K562 (cell line): ENCODE measurements around the gene DTX3.

ENCODE experiments used
- LCOR ChIP-seq: sonication (generic); formaldehyde crosslinking; IDR thresholded peaks from 2 replicates; pipeline ENCODE4 v1.8.0; 2022; ENCODE audit warnings: mild to moderate bottlenecking, missing genetic modification reagents
- SAFB ChIP-seq: fragments of 200-400 bp; formaldehyde crosslinking; IDR thresholded peaks from 2 replicates; pipeline ENCODE4 v1.6.1; 2017; ENCODE audit warnings: low read depth, low read length, borderline replicate concordance
- YY1 ChIP-seq, 3 experiments: IDR thresholded peaks; 2 replicates each; pipeline ENCODE4 v1.6.1; 2011; ENCODE audit warnings: low read length in 2 of 3, mild to moderate bottlenecking in 2 of 3, moderate library complexity in 2 of 3, borderline replicate concordance in 1 of 3, control low read depth in 1 of 3, low read depth in 1 of 3; ENCODE audit not compliant: insufficient read depth in 3 of 3, insufficient replicate concordance in 2 of 3, control insufficient read depth in 1 of 3, insufficient read length in 1 of 3; ENCODE audit errors: extremely low read depth in 1 of 3
- ZBED1 ChIP-seq: IDR thresholded peaks from 2 replicates; pipeline ENCODE4 v1.6.1; 2014
- ZNF140 ChIP-seq: fragments of 250-450 bp; sonication (Bioruptor Pico); IDR thresholded peaks from 2 replicates; pipeline ENCODE4 v1.8.0; 2021; ENCODE audit warnings: moderate library complexity, mild to moderate bottlenecking, inconsistent platforms
- ZNF507 ChIP-seq: conservative IDR thresholded peaks from 2 replicates; pipeline ENCODE4 v1.6.1; 2017; ENCODE audit warnings: missing genetic modification characterization, missing compliant biosample characterization
- TF ChIP-seq, protein P1 (sequence below): sonication (generic); formaldehyde crosslinking; IDR thresholded peaks from 2 replicates; pipeline ENCODE4 v1.8.0; 2022; ENCODE audit warnings: missing genetic modification reagents, mild to moderate bottlenecking, borderline replicate concordance
- TF ChIP-seq, protein P2 (sequence below), 3 experiments: IDR thresholded peaks in 2 of 3; conservative IDR thresholded peaks in 1 of 3; 2 replicates each; pipeline ENCODE4 v1.5.1; 2011 to 2012; ENCODE audit warnings: low read length in 3 of 3, mild to moderate bottlenecking in 3 of 3, control low read depth in 2 of 3, improper control_type of control experiment in 1 of 3, inconsistent platforms in 1 of 3, low read depth in 1 of 3, mixed read lengths in 1 of 3, moderate library complexity in 1 of 3; ENCODE audit not compliant: insufficient read depth in 2 of 3

DNA sequence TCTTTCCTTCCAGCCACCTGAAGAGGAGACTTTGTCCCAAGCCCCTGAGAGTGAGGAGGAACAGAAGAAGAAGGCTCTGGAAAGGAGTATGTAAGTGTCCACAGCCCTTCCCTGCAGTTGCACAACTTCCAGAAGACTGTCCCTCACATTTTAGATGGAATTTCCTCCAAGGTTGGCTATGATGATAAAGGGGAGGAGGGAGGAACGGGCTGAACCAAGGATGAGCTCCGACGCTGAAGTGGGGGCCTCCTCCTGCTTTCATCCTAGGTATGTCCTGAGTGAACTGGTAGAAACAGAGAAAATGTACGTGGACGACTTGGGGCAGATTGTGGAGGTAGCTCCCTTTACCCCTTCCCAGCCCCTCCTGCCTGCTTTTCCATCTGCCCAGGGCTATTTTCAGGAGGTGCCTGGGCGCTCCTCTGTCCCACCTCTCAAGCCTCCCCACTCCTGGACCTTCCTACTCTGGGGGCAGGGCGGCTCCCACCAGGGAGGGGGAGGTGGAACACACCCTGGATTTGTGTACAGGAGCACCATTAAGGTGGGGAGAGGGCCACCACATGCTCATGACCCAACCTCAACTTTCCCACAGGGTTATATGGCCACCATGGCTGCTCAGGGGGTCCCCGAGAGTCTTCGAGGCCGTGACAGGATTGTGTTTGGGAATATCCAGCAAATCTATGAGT is 8.9 kb downstream of the DTX3 start:
- TF ChIP-seq LCOR (CRISPR knock-in tag) (no peak), ZNF140 (CRISPR knock-in tag) (no peak), ZBED1 (no peak), SAFB (no peak), YY1 (IDR thresholded peaks at IDR 0.05; ENCODE audit: borderline replicate concordance in 1 of 3, control insufficient read depth in 1 of 3, extremely low read depth in 1 of 3, insufficient read depth in 3 of 3, insufficient read length in 1 of 3, insufficient replicate concordance in 2 of 3, low read depth in 1 of 3, low read length in 2 of 3) (no peak), ZNF507 (tag) (no peak)
- TF ChIP-seq, protein P1, sequence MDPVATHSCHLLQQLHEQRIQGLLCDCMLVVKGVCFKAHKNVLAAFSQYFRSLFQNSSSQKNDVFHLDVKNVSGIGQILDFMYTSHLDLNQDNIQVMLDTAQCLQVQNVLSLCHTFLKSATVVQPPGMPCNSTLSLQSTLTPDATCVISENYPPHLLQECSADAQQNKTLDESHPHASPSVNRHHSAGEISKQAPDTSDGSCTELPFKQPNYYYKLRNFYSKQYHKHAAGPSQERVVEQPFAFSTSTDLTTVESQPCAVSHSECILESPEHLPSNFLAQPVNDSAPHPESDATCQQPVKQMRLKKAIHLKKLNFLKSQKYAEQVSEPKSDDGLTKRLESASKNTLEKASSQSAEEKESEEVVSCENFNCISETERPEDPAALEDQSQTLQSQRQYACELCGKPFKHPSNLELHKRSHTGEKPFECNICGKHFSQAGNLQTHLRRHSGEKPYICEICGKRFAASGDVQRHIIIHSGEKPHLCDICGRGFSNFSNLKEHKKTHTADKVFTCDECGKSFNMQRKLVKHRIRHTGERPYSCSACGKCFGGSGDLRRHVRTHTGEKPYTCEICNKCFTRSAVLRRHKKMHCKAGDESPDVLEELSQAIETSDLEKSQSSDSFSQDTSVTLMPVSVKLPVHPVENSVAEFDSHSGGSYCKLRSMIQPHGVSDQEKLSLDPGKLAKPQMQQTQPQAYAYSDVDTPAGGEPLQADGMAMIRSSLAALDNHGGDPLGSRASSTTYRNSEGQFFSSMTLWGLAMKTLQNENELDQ (CRISPR knock-in tag), result no peak
- TF ChIP-seq, protein P2, sequence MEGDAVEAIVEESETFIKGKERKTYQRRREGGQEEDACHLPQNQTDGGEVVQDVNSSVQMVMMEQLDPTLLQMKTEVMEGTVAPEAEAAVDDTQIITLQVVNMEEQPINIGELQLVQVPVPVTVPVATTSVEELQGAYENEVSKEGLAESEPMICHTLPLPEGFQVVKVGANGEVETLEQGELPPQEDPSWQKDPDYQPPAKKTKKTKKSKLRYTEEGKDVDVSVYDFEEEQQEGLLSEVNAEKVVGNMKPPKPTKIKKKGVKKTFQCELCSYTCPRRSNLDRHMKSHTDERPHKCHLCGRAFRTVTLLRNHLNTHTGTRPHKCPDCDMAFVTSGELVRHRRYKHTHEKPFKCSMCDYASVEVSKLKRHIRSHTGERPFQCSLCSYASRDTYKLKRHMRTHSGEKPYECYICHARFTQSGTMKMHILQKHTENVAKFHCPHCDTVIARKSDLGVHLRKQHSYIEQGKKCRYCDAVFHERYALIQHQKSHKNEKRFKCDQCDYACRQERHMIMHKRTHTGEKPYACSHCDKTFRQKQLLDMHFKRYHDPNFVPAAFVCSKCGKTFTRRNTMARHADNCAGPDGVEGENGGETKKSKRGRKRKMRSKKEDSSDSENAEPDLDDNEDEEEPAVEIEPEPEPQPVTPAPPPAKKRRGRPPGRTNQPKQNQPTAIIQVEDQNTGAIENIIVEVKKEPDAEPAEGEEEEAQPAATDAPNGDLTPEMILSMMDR (IDR thresholded peaks at IDR 0.05 in 2 of 3, conservative IDR thresholded peaks at IDR 0.05 in 1 of 3; ENCODE audit: insufficient read depth in 2 of 3, low read depth in 1 of 3, low read length in 3 of 3), result no peak
